K562 (cell line): ENCODE results near the gene BBC3. TPM values are rescaled to one million over a fixed set of nuclear protein-coding genes. Genes with fewer than 3 reads are reported as not detected.

Experiments used
- ATAC-seq: fragments of 200-7000 bp; cut with Tn5 transposase; 3 replicates; pipeline ENCODE4 v1.9.1; 2020; ENCODE audit warnings: moderate library complexity
- BruUV-seq: library from RNA; stranded (reverse); fragments of 400-500 nt; replicated peaks from 2 replicates; lab custom pipeline; 2021; lab: Mats Ljungman, UMichigan
- CTCF ChIA-PET: fragments of 300-600 bp; formaldehyde crosslinking; extraction: SDS; loops from one replicate; lab custom pipeline; 2021; ENCODE audit warnings: low intra/inter-chr PET ratio; lab: Yijun Ruan, JAX
- POLR2A ChIA-PET: fragments of 300-600, 350-650 bp; sonication (Branson Sonifier 250); formaldehyde crosslinking; extraction: SDS; loops from one replicate; lab custom pipeline; 2021; ENCODE audit warnings: antibody characterized with exemption, inconsistent platforms; lab: Yijun Ruan, JAX
- DNase-seq, 4 experiments: peaks; one replicate each; pipeline versions ENCODE4 v3.0.0 to v3.0.0-alpha.2; 2011 to 2018; ENCODE audit warnings: low spot score in 3 of 4, mixed read lengths in 3 of 4; ENCODE audit errors: extremely low read depth in 1 of 4
- FAIRE-seq: peaks from 2 replicates; lab custom pipeline; 2011; peaks lifted over from hg19 to GRCh38; lab: Jason Lieb, UNC
- H2AFZ ChIP-seq: 2 replicates; pipeline ENCODE4 v1.6.0; 2011; ENCODE audit warnings: low read depth, low read length, control low read depth, inconsistent platforms
- H3K27ac ChIP-seq: fragments of 200-600 bp; 3 replicates; pipeline ENCODE4 v1.8.0; 2011; ENCODE audit warnings: low read depth, mild to moderate bottlenecking, control low read depth, inconsistent platforms, low read length, moderate library complexity, mixed read lengths; ENCODE audit errors: extremely low read depth
- H3K27me3 ChIP-seq, 2 experiments: fragments of 300-600 bp in 1 of 2; 2 replicates in 1 of 2; 3 replicates in 1 of 2; pipeline versions ENCODE4 v1.6.0 to v1.8.0; 2011; ENCODE audit warnings: inconsistent platforms in 2 of 2, low read length in 2 of 2, mild to moderate bottlenecking in 1 of 2, mixed read lengths in 1 of 2, moderate library complexity in 1 of 2; ENCODE audit not compliant: control insufficient read depth in 2 of 2, insufficient read depth in 2 of 2
- H3K36me3 ChIP-seq: fragments of 300-600 bp; 3 replicates; pipeline ENCODE4 v1.8.0; 2011; ENCODE audit warnings: mild to moderate bottlenecking, low read length, inconsistent platforms; ENCODE audit not compliant: control insufficient read depth, insufficient read depth
- H3K4me1 ChIP-seq, 2 experiments: fragments of 200-600 bp in 1 of 2; replicated peaks in 1 of 2; 2 replicates in 1 of 2; 3 replicates in 1 of 2; pipeline versions ENCODE4 v1.5.1 to v1.8.0; 2011; ENCODE audit warnings: inconsistent platforms in 2 of 2, low read length in 2 of 2, mild to moderate bottlenecking in 1 of 2, mixed read lengths in 1 of 2, moderate library complexity in 1 of 2; ENCODE audit not compliant: control insufficient read depth in 2 of 2, insufficient read depth in 2 of 2
- H3K4me2 ChIP-seq: 2 replicates; pipeline ENCODE4 v1.6.1; 2011; ENCODE audit warnings: low read length, control low read depth, inconsistent platforms, mixed read lengths; ENCODE audit not compliant: insufficient read depth
- H3K4me3 ChIP-seq: fragments of 200-600 bp; sonication (generic), shearing (Covaris generic); 2 replicates; pipeline ENCODE4 v1.5.1; 2016; ENCODE audit warnings: control low read depth, inconsistent platforms
- H3K79me2 ChIP-seq: fragments of 200-600 bp; 3 replicates; pipeline ENCODE4 v1.8.0; 2011; ENCODE audit warnings: low read length, inconsistent platforms; ENCODE audit not compliant: control insufficient read depth, insufficient read depth
- H3K9ac ChIP-seq, 2 experiments: 2 replicates each; pipeline versions ENCODE4 v1.6.0 to v1.6.1; 2011; ENCODE audit warnings: low read depth in 2 of 2, low read length in 2 of 2, control low read depth in 1 of 2, inconsistent platforms in 1 of 2, mild to moderate bottlenecking in 1 of 2, mixed read lengths in 1 of 2; ENCODE audit not compliant: insufficient read depth in 1 of 2
- H3K9me1 ChIP-seq: one replicate; pipeline ENCODE4 v1.6.0; 2011; ENCODE audit warnings: inconsistent platforms, mild to moderate bottlenecking, low read length, moderate library complexity; ENCODE audit not compliant: control insufficient read depth, insufficient read depth
- H3K9me3 ChIP-seq: replicated peaks from 2 replicates; pipeline ENCODE4 v1.5.1; 2011; ENCODE audit warnings: low read depth, low read length, inconsistent platforms; ENCODE audit not compliant: control insufficient read depth, insufficient read depth
- H4K20me1 ChIP-seq: replicated peaks from 2 replicates; pipeline ENCODE4 v1.6.1; 2011; ENCODE audit warnings: low read length, inconsistent platforms, mixed read lengths; ENCODE audit not compliant: control insufficient read depth, insufficient read depth
- ARHGAP35 ChIP-seq: fragments of 450-650 bp; IDR thresholded peaks from 2 replicates; pipeline ENCODE4 v1.6.1; 2018; ENCODE audit not compliant: partially characterized antibody
- CREB5 ChIP-seq: fragments of 250-450 bp; sonication (Bioruptor Pico); IDR thresholded peaks from 2 replicates; pipeline ENCODE4 v1.5.0; 2020; ENCODE audit warnings: mild to moderate bottlenecking
- MTA2 ChIP-seq: fragments of 450-650 bp; IDR thresholded peaks from 2 replicates; pipeline ENCODE4 v1.6.1; 2016; ENCODE audit warnings: low read depth
- SMARCE1 ChIP-seq: fragments of 450-650 bp; IDR thresholded peaks from 2 replicates; pipeline ENCODE4 v1.7.1; 2016; ENCODE audit warnings: mild to moderate bottlenecking
- SRSF1 ChIP-seq: fragments of 200-400 bp; formaldehyde crosslinking; IDR thresholded peaks from 2 replicates; pipeline ENCODE4 v1.6.1; 2017; ENCODE audit warnings: mild to moderate bottlenecking, low read depth, low read length, moderate library complexity
- in situ Hi-C: fragments of 300-500 bp; cut with MboI; formaldehyde crosslinking; loops from 4 replicates; pipeline ENCODE4 v1.15.0; 2018; ENCODE audit warnings: inconsistent platforms, mixed read lengths
- intact Hi-C: fragments of 100-400 bp; cut with micrococcal nuclease; formaldehyde crosslinking; loops from 2 replicates; pipeline ENCODE4 v1.14.2; 2022
- polyA plus RNA-seq, 8 experiments: library from polyadenylated mRNA; depleted of rRNA in 4 of 8; stranded (reverse) in 5 of 8; unstranded in 3 of 8; fragments of >200 nt; fragmentation: Nextera tagmentation in 2 of 8; fragmentation: Illumina TruSeq in 1 of 8; extraction: Ambion mirVana in 2 of 8; extraction: Trizol in 1 of 8; gene quantifications; 2 replicates each; pipeline versions ENCODE4 v1.2.1 to v1.2.3, GENCODE V29; 2011 to 2014; ENCODE audit warnings: inconsistent platforms in 1 of 8, missing spikeins in 1 of 8
- total RNA-seq, 7 experiments: library from RNA; depleted of rRNA in 6 of 7; stranded (reverse); fragments of >200 nt in 6 of 7; fragmentation: Illumina TruSeq in 2 of 7; extraction: Trizol in 2 of 7; gene quantifications; 2 replicates each; pipeline versions ENCODE4 v1.2.1 to v1.2.3, GENCODE V29; 2011 to 2021; ENCODE audit warnings: low replicate concordance in 1 of 7

The BBC3 gene
- total and polyA plus RNA-seq, 9 of the 15 experiments (the other 6 are each of a cell fraction or from before 2014, with no cell fraction given): 0.15 to 30.7 (median 4.8) TPM

- peak overlapping the region; percentile 77 for H3K27ac ChIP-seq
- no peak overlapping the region for H3K4me3 ChIP-seq
- H3K4me2 ChIP-seq: no peak overlapping the region
- peak overlapping the region; percentile 49 to 79; a peak in 3 of 4 replicates for H3K9ac ChIP-seq
- no peaks in the 10 kb centered on the region for H3K27me3 ChIP-seq
- in situ Hi-C loops: no loop called here
- no peaks in the 10 kb centered on the region for H3K9me1 ChIP-seq
- H3K36me3 ChIP-seq: peaks cover 67% of the 10 kb centered on the region
- no peak for ATAC-seq
- H3K9me3 ChIP-seq: no peaks in the 10 kb centered on the region
- DNase-seq: no peak
- no peaks in the 10 kb centered on the region for H3K79me2 ChIP-seq
- peaks cover 12 to 13% of the 10 kb centered on the region in 2 experiments; a peak in 4 of 5 replicates for H3K4me1 ChIP-seq
- CTCF ChIA-PET: interaction anchor here (0.7 to 2.6 kb wide), 3 partner anchors 34 to 47 kb away, joined by 3 to 20 read pairs (median 5); no protein-coding TSS in a partner anchor
- no peak for TF ChIP-seq SRSF1
- no peak for TF ChIP-seq CREB5 (CRISPR knock-in tag)
- TF ChIP-seq MTA2: no peak
- no peak for TF ChIP-seq SMARCE1
- no peak for TF ChIP-seq ARHGAP35
- TF ChIP-seq, all 486 proteins: peak for 0
- Histone ChIP-seq H4K20me1 (no peaks in the 10 kb centered on the region), H2AFZ (peak overlapping the region; percentile 64; the same call in 1 of the 2 replicates)
- POLR2A ChIA-PET: interaction anchor here (0.8 to 10.5 kb wide), 13 partner anchors 9 to 422 kb away, joined by 3 to 171 read pairs (median 5); partner anchors contain the start of gene CCDC9
- FAIRE-seq: no peak
- no TSS peak for BruUV-seq
- intact Hi-C loops: loop anchor here (1.0 kb wide), 2 partner anchors 17 to 34 kb away; no protein-coding TSS in a partner anchor
These were observed 20.9 kb downstream of the BBC3 start for GRCh38 chr19:47210180-47210490.
